ENCODE measurements around the gene MEMO1. TPM values are rescaled to one million over a fixed set of nuclear protein-coding genes. Genes with fewer than 3 reads are reported as not detected.
A peak's percentile ranks its signal among the peaks of the same experiment; 100 is the strongest.
"Not testable (repeated sequence)": the region's sequence is repeated elsewhere in the genome, so short reads cannot be mapped to it uniquely, and the experiment has no call there.

Gene MEMO1
- total RNA-seq, 2 donors from 2014 or later: 40.2 to 52.0 TPM

- H3K27ac ChIP-seq (ENCODE audit: low read depth, low read length): no peak overlapping the region
- no peak for TF ChIP-seq CTCF (conservative IDR thresholded peaks at IDR 0.05)
- H3K4me3 ChIP-seq (ENCODE audit: low read length): no peak overlapping the region
- no peak overlapping the region for H3K27ac Mint-ChIP-seq
- no peaks in the 10 kb centered on the region for H3K36me3 Mint-ChIP-seq (ENCODE audit: low read depth)
- no peak overlapping the region for H3K4me3 Mint-ChIP-seq
- no peaks in the 10 kb centered on the region for H3K9me3 ChIP-seq (ENCODE audit: control insufficient read depth, low read length)
- no peaks in the 10 kb centered on the region for H3K36me3 ChIP-seq (ENCODE audit: control insufficient read depth, insufficient read depth, low read length)
- WGBS, 2 experiments (ENCODE audit: insufficient coverage in 1 of 2, insufficient read length in 1 of 2): 92 to 96% methylated on average over 10 to 11 of the region's 11 CpGs
- no peaks in the 10 kb centered on the region for H3K27me3 Mint-ChIP-seq (ENCODE audit: insufficient read depth)
- no peaks in the 10 kb centered on the region for H3K9me3 Mint-ChIP-seq
- no peaks in the 10 kb centered on the region for H3K4me1 Mint-ChIP-seq
- no peak overlapping the region for H3K9ac ChIP-seq (ENCODE audit: extremely low read depth, low read length, poor library complexity, severe bottlenecking)
- H3K27me3 ChIP-seq (ENCODE audit: control insufficient read depth, insufficient read depth, low read length, poor library complexity, severe bottlenecking): no peaks in the 10 kb centered on the region
- DNase-seq: no peak
- no peaks in the 10 kb centered on the region for H3K4me1 ChIP-seq (ENCODE audit: control insufficient read depth, insufficient read depth, low read length)
Observed at GRCh38 chr2:32051836-32052439, 41.1 kb upstream of the MEMO1 start.

DNA sequence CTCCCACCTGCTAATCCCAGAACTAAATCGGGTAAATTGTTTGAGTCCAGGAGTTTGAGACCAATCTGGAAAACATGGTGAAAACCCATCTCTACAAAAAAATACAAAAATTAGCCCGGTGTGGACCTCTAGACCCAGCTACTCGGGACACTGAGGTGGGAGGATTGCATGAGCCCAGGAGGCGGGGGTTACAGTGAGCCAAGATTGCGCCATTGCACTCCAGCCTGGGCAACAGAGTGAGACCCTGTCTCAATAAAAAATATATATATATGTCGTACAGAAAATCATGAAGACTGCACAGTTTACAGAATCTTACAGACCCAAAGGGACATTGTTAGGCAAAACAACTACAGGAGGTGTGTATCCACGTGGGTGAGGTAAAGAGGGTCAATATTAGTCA lies 32.8 kb upstream of the MEMO1 start:
- no peaks in the 10 kb centered on the region for H3K9me3 Mint-ChIP-seq

GRCh38 chr2:32039447-32040219 lies 28.8 kb upstream of the MEMO1 start, which contains the start of gene DPY30:
DPY30 (minus strand) TSS chr2:32039805; CDS start chr2:32039456, 349 bp downstream.
- Mint-ChIP-seq H3K4me1 (no peaks in the 10 kb centered on the region), H3K27me3 (ENCODE audit: insufficient read depth) (no peaks in the 10 kb centered on the region), H3K27ac (peak within 1 kb of the TSS; percentile 99), H3K9me3 (no peaks in the 10 kb centered on the region), H3K36me3 (ENCODE audit: low read depth) (peaks cover 11% of the 10 kb centered on the region), H3K4me3 (peak within 1 kb of the TSS; percentile 93)
- peak; percentile 98 for DNase-seq
- Histone ChIP-seq H3K36me3 (ENCODE audit: control insufficient read depth, insufficient read depth, low read length) (peaks cover 6% of the 10 kb centered on the region), H3K4me1 (ENCODE audit: control insufficient read depth, insufficient read depth, low read length) (no peaks in the 10 kb centered on the region), H3K27me3 (ENCODE audit: control insufficient read depth, insufficient read depth, low read length, poor library complexity, severe bottlenecking) (no peaks in the 10 kb centered on the region), H3K9me3 (ENCODE audit: control insufficient read depth, low read length) (no peaks in the 10 kb centered on the region), H3K4me3 (ENCODE audit: low read length) (peak within 1 kb of the TSS; percentile 98), H3K9ac (ENCODE audit: extremely low read depth, low read length, poor library complexity, severe bottlenecking) (peak within 1 kb of the TSS; percentile 67), H3K27ac (ENCODE audit: low read depth, low read length) (peak within 1 kb of the TSS; percentile 72)
- TF ChIP-seq CTCF (conservative IDR thresholded peaks at IDR 0.05): no peak
- 0 to 1% methylated on average over 16 to 43 of the region's 43 CpGs for WGBS, 2 experiments (ENCODE audit: insufficient coverage in 1 of 2, insufficient read length in 1 of 2)

More for the DNA sequence above, 32.8 kb upstream of the MEMO1 start:
- H3K4me3 Mint-ChIP-seq: no peak overlapping the region
- no peaks in the 10 kb centered on the region for H3K36me3 ChIP-seq (ENCODE audit: control insufficient read depth, insufficient read depth, low read length)
- no peak for DNase-seq
- H3K4me1 Mint-ChIP-seq: no peaks in the 10 kb centered on the region
- 89 to 90% methylated on average over 4 to 7 of the region's 7 CpGs for WGBS, 2 experiments (ENCODE audit: insufficient coverage in 1 of 2, insufficient read length in 1 of 2)
- no peaks in the 10 kb centered on the region for H3K9me3 ChIP-seq (ENCODE audit: control insufficient read depth, low read length)
- no peak overlapping the region for H3K27ac ChIP-seq (ENCODE audit: low read depth, low read length)
- H3K9ac ChIP-seq (ENCODE audit: extremely low read depth, low read length, poor library complexity, severe bottlenecking): no peak overlapping the region
- H3K4me1 ChIP-seq (ENCODE audit: control insufficient read depth, insufficient read depth, low read length): no peaks in the 10 kb centered on the region
- TF ChIP-seq CTCF (conservative IDR thresholded peaks at IDR 0.05): no peak
- no peaks in the 10 kb centered on the region for H3K36me3 Mint-ChIP-seq (ENCODE audit: low read depth)
- H3K27me3 ChIP-seq (ENCODE audit: control insufficient read depth, insufficient read depth, low read length, poor library complexity, severe bottlenecking): no peaks in the 10 kb centered on the region
- H3K4me3 ChIP-seq (ENCODE audit: low read length): no peak overlapping the region
- no peak overlapping the region for H3K27ac Mint-ChIP-seq
- H3K27me3 Mint-ChIP-seq (ENCODE audit: insufficient read depth): no peaks in the 10 kb centered on the region

DNA sequence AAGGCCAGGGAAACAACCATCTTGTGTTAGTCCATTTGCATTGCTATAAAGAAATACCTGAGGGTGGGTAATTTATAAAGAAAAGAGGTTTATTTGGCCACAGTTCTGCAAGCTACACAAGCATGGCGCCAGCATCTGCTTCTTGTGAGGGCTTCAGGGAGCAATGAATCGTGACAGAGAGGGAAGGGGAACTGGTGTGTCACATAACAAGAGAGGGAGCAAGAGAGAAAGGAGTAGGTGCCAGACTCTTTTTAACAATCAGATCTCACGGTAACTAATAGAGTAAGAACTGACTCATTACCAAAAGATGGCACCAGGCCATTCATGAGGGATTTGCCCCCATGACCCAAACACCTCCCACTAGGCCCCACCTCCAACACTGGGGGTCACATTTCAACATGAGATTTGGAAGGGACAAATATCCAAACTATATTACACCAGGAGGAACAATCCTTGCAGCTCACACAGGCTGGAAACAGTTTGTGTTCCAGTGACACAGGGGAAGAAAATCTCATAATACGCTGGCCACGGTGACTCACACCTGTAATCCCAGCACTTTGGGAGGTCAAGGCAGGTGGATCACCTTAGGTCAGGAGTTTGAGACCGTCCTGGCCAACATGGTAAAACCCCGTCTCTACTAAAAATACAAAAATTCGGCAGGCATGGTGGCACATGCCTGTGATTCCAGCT lies 23.5 kb upstream of the MEMO1 start:
- not testable (repeated sequence) for H3K4me3 Mint-ChIP-seq; H3K4me1 Mint-ChIP-seq; H3K9me3 ChIP-seq (ENCODE audit: control insufficient read depth, low read length); DNase-seq; H3K4me1 ChIP-seq (ENCODE audit: control insufficient read depth, insufficient read depth, low read length); H3K9me3 Mint-ChIP-seq; H3K27me3 ChIP-seq (ENCODE audit: control insufficient read depth, insufficient read depth, low read length, poor library complexity, severe bottlenecking); H3K9ac ChIP-seq (ENCODE audit: extremely low read depth, low read length, poor library complexity, severe bottlenecking); H3K4me3 ChIP-seq (ENCODE audit: low read length); H3K27me3 Mint-ChIP-seq (ENCODE audit: insufficient read depth); H3K27ac ChIP-seq (ENCODE audit: low read depth, low read length)
- 90 to 96% methylated on average over 8 of the region's 8 CpGs for WGBS, 2 experiments (ENCODE audit: insufficient coverage in 1 of 2, insufficient read length in 1 of 2)
- H3K36me3 ChIP-seq (ENCODE audit: control insufficient read depth, insufficient read depth, low read length): peaks cover 18% of the 10 kb centered on the region
- Mint-ChIP-seq H3K36me3 (ENCODE audit: low read depth) (peaks cover 35% of the 10 kb centered on the region), H3K27ac (peak overlapping the region; percentile 71)
